SK-N-MC (cell line): ENCODE measurements around the gene KIAA0040.

Experiments used
- DNase-seq: peaks from one replicate; pipeline ENCODE4 v3.0.0-alpha.2; 2011; ENCODE audit warnings: low read depth, low spot score
- H3K27ac ChIP-seq: fragments of 200-600 bp; sonication (generic); 2 replicates; pipeline ENCODE4 v1.5.1; 2016; ENCODE audit warnings: mixed run types
- H3K36me3 ChIP-seq: fragments of 200-600 bp; sonication (generic); 2 replicates; pipeline ENCODE4 v1.6.1; 2017; ENCODE audit warnings: antibody characterized with exemption, low read length, mixed read lengths; ENCODE audit not compliant: insufficient read depth
- H3K4me3 ChIP-seq: fragments of 200-600 bp; sonication (generic); 2 replicates; pipeline ENCODE4 v1.5.1; 2016
- H3K9ac ChIP-seq: fragments of 200-600 bp; sonication (generic); 2 replicates; pipeline ENCODE4 v1.8.0; 2017; ENCODE audit warnings: mixed run types, mixed read lengths; ENCODE audit not compliant: insufficient read length
- H3K9me3 ChIP-seq: fragments of 200-600 bp; sonication (generic); 2 replicates; pipeline ENCODE4 v1.6.1; 2017; ENCODE audit warnings: low read depth, mild to moderate bottlenecking, antibody characterized with exemption, low read length, moderate library complexity, mixed read lengths
- EZH2 ChIP-seq: fragments of 200-600 bp; sonication (generic); IDR thresholded peaks from one replicate; pipeline ENCODE4 v1.6.1; 2017; ENCODE audit warnings: antibody characterized with exemption
- FOXP2 ChIP-seq: optimal IDR thresholded peaks from 2 replicates; pipeline ENCODE3; 2011; ENCODE audit warnings: mild to moderate bottlenecking, moderate library complexity; ENCODE audit not compliant: insufficient read depth; ENCODE audit errors: extremely low read length, control extremely low read depth
- POLR2AphosphoS5 ChIP-seq: IDR thresholded peaks from 2 replicates; pipeline ENCODE4 v1.6.1; 2012; ENCODE audit warnings: mild to moderate bottlenecking, low read depth, low read length, borderline replicate concordance

KIAA0040 gene

GRCh38 chr1:175138579-175138978 is 54.0 kb downstream of the KIAA0040 start:
- Histone ChIP-seq H3K27ac (no peak overlapping the region), H3K9me3 (no peaks in the 10 kb centered on the region), H3K9ac (no peak overlapping the region), H3K36me3 (no peaks in the 10 kb centered on the region), H3K4me3 (no peak overlapping the region)
- no peak for TF ChIP-seq EZH2
- TF ChIP-seq POLR2AphosphoS5: no peak
- TF ChIP-seq FOXP2: no peak
- no peak for DNase-seq

- TF ChIP-seq POLR2AphosphoS5: no peak
- no peak for TF ChIP-seq FOXP2
- no peak for TF ChIP-seq EZH2
- H3K27ac ChIP-seq: no peak overlapping the region
- H3K9me3 ChIP-seq: no peaks in the 10 kb centered on the region
- H3K4me3 ChIP-seq: no peak overlapping the region
- no peaks in the 10 kb centered on the region for H3K36me3 ChIP-seq
- no peak for DNase-seq
- H3K9ac ChIP-seq: no peak overlapping the region
These were observed 55.2 kb downstream of the KIAA0040 start for GRCh38 chr1:175137369-175137768.

GRCh38 chr1:175136246-175136645 is 56.3 kb downstream of the KIAA0040 start:
- TF ChIP-seq EZH2 (no peak), POLR2AphosphoS5 (no peak), FOXP2 (no peak)
- Histone ChIP-seq H3K9me3 (no peaks in the 10 kb centered on the region), H3K27ac (no peak overlapping the region), H3K4me3 (no peak overlapping the region), H3K36me3 (no peaks in the 10 kb centered on the region), H3K9ac (no peak overlapping the region)
- DNase-seq: no peak

GRCh38 chr1:175134500-175134899 is 58.1 kb downstream of the KIAA0040 start:
- H3K27ac ChIP-seq: no peak overlapping the region
- no peaks in the 10 kb centered on the region for H3K9me3 ChIP-seq

GRCh38 chr1:175133673-175134435 is 58.7 kb downstream of the KIAA0040 start:
- Histone ChIP-seq H3K27ac (no peak overlapping the region), H3K36me3 (no peaks in the 10 kb centered on the region), H3K4me3 (no peak overlapping the region), H3K9ac (no peak overlapping the region), H3K9me3 (no peaks in the 10 kb centered on the region)
- no peak for DNase-seq
- no peak for TF ChIP-seq FOXP2
- TF ChIP-seq POLR2AphosphoS5: no peak
- no peak for TF ChIP-seq EZH2

More at GRCh38 chr1:175134500-175134899, 58.1 kb downstream of the KIAA0040 start:
- H3K9ac ChIP-seq: no peak overlapping the region
- H3K36me3 ChIP-seq: no peaks in the 10 kb centered on the region
- no peak overlapping the region for H3K4me3 ChIP-seq
- TF ChIP-seq EZH2: no peak
- no peak for TF ChIP-seq FOXP2
- TF ChIP-seq POLR2AphosphoS5: no peak
- DNase-seq: no peak

- Histone ChIP-seq H3K9ac (no peak overlapping the region), H3K9me3 (no peaks in the 10 kb centered on the region), H3K36me3 (no peaks in the 10 kb centered on the region), H3K4me3 (no peak overlapping the region), H3K27ac (no peak overlapping the region)
- no peak for TF ChIP-seq FOXP2
- TF ChIP-seq POLR2AphosphoS5: no peak
- TF ChIP-seq EZH2: no peak
- no peak for DNase-seq
These were observed 60.1 kb downstream of the KIAA0040 start for GRCh38 chr1:175132436-175132835.

GRCh38 chr1:175131095-175131494 is 61.5 kb downstream of the KIAA0040 start:
- Histone ChIP-seq H3K9me3 (no peaks in the 10 kb centered on the region), H3K9ac (no peak overlapping the region), H3K27ac (peak overlapping the region; percentile 29; the same call in 1 of the 2 replicates), H3K4me3 (no peak overlapping the region), H3K36me3 (no peaks in the 10 kb centered on the region)
- DNase-seq: no peak
- TF ChIP-seq FOXP2: no peak
- no peak for TF ChIP-seq POLR2AphosphoS5
- no peak for TF ChIP-seq EZH2

- H3K4me3 ChIP-seq: no peak overlapping the region
- H3K27ac ChIP-seq: peak overlapping the region; percentile 29; the same call in 1 of the 2 replicates
- TF ChIP-seq FOXP2 (no peak), EZH2 (no peak), POLR2AphosphoS5 (no peak)
- H3K9me3 ChIP-seq: no peaks in the 10 kb centered on the region
- no peak for DNase-seq
- H3K9ac ChIP-seq: no peak overlapping the region
- H3K36me3 ChIP-seq: no peaks in the 10 kb centered on the region
These were observed 61.9 kb downstream of the KIAA0040 start for GRCh38 chr1:175130649-175131045.

GRCh38 chr1:175129997-175130648 is 62.5 kb downstream of the KIAA0040 start:
- DNase-seq: peak; percentile 22
- no peak overlapping the region for H3K9ac ChIP-seq
- H3K36me3 ChIP-seq: no peaks in the 10 kb centered on the region
- H3K4me3 ChIP-seq: no peak overlapping the region
- H3K27ac ChIP-seq: peak overlapping the region; percentile 56
- H3K9me3 ChIP-seq: no peaks in the 10 kb centered on the region
- TF ChIP-seq FOXP2: no peak
- no peak for TF ChIP-seq EZH2
- TF ChIP-seq POLR2AphosphoS5: no peak
